ENCODE measurements around the gene C20orf204.

DNA sequence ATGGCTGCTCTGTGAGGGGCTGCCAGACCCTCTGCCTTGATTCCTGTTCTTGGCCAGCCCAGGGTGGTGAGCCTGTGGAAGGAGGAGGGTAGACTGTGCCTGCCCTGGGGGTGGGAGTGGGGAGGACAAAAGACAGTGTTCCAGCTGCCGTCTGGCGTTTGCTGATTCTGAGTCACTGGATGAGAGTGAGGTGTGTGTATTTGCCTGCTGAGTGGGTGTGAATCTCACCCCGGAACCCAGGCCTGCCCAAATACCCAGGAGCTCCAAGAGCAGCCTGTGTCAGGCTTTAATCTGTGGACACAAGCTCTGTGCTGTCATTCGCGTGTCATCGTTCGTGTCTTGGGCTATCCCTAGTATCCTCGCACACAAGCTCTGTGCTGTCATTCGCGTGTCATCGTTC lies 50.8 kb downstream of the C20orf204 start:
- no peak for TF ChIP-seq POLR2AphosphoS5 (IDR thresholded peaks at IDR 0.05; ENCODE audit: low read depth, low read length)
- TF ChIP-seq TAF1 (IDR thresholded peaks at IDR 0.05; ENCODE audit: borderline replicate concordance, insufficient read depth, low read length) = no peak
- no peak for TF ChIP-seq SIN3A (IDR thresholded peaks at IDR 0.05; ENCODE audit: borderline replicate concordance, insufficient read depth, low read length)
- TF ChIP-seq, protein P1, sequence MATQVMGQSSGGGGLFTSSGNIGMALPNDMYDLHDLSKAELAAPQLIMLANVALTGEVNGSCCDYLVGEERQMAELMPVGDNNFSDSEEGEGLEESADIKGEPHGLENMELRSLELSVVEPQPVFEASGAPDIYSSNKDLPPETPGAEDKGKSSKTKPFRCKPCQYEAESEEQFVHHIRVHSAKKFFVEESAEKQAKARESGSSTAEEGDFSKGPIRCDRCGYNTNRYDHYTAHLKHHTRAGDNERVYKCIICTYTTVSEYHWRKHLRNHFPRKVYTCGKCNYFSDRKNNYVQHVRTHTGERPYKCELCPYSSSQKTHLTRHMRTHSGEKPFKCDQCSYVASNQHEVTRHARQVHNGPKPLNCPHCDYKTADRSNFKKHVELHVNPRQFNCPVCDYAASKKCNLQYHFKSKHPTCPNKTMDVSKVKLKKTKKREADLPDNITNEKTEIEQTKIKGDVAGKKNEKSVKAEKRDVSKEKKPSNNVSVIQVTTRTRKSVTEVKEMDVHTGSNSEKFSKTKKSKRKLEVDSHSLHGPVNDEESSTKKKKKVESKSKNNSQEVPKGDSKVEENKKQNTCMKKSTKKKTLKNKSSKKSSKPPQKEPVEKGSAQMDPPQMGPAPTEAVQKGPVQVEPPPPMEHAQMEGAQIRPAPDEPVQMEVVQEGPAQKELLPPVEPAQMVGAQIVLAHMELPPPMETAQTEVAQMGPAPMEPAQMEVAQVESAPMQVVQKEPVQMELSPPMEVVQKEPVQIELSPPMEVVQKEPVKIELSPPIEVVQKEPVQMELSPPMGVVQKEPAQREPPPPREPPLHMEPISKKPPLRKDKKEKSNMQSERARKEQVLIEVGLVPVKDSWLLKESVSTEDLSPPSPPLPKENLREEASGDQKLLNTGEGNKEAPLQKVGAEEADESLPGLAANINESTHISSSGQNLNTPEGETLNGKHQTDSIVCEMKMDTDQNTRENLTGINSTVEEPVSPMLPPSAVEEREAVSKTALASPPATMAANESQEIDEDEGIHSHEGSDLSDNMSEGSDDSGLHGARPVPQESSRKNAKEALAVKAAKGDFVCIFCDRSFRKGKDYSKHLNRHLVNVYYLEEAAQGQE (IDR thresholded peaks at IDR 0.05; ENCODE audit: insufficient read depth in 1 of 2, low read depth in 2 of 2, low read length in 2 of 2) = no peak
